NAMALWA (cell line): ENCODE results near the gene CSNK1G1.
"Not testable (repeated sequence)": the region's sequence is repeated elsewhere in the genome, so short reads cannot be mapped to it uniquely, and the experiment has no call there.

Experiments
- DNase-seq: peaks from one replicate; pipeline ENCODE4 v3.0.0-alpha.2; 2015; ENCODE audit warnings: low spot score

The CSNK1G1 gene

DNA sequence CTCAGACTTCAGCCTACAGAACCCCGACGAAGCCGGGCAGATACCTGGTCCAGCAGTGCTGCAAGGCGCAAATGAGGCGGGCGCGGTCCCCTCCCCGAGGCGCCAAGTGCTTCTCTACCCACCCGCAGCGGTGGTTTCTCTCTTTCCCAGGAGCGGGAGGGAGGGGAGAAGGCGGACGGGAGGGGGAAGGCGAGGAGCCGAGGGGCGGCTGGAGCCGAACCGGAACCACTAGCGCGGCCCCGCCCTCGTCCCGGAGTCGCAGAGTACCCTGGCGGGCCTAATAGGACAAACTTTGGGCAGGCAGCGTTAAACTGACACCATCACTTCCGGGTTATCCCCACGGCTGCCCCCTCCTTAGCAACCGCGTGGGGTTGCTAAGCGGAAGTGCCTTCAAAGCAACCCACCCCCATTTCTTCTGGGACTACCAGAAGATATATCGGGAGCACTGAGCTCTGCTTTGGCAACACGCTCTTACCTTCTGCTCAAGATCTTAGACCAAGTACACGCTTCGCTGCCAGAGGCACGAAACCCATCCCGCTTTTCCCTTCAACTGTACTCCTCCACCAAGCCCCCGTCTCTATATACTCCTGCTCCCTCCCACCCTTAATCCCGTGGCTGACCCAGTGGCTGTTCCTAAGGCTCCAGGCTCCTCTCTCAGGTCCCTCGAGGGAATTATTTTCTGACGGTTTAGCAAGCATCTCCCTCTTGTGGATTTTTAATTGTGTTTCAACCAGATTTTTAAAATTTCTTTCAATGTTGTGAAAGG, at the start of gene CSNK1G1:
Gene CSNK1G1 (minus strand): TSS at position 230 of the 766 bp plus-strand sequence. CDS start 55,674 bp downstream, outside the sequence.
- DNase-seq = peak; percentile 98

DNA sequence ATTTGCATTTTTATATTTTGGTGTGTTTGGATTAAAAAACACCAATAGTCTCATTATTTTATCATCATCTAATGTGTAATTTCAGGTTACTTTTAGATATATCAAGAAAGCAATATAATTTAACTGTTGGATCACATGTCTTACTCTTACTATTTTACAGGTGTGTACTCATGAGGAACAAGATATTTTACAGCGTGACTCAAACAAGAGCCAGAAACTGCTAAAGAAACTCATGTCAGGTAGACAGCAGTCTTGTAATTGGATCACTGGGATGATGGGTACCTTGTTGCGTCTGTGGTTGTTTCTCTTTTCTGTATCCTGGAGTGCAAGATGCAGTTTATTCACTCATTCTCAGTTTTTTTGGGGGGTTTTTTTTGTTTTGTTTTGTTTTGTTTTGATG, 44.6 kb upstream of the CSNK1G1 start:
- no peak for DNase-seq

DNA sequence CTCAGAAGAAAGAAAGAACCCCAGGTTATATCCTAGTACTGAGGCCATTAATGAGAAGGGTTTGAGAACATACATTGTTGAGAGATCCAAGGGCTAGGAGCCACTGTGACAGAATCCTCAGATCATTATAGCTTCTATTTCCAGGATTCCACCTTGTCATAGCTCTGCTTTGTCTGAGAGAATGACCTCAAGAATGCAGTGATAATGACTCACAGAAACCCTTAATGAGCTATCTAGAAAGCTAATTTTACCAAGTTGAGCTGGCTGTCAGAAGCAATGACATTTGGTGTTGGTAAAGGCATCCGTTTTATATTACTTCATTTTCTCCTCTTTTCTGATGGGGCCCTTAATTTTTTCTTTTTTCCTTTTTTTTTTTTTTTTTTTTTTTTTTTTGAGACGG, 42.6 kb upstream of the CSNK1G1 start:
- DNase-seq = no peak

DNA sequence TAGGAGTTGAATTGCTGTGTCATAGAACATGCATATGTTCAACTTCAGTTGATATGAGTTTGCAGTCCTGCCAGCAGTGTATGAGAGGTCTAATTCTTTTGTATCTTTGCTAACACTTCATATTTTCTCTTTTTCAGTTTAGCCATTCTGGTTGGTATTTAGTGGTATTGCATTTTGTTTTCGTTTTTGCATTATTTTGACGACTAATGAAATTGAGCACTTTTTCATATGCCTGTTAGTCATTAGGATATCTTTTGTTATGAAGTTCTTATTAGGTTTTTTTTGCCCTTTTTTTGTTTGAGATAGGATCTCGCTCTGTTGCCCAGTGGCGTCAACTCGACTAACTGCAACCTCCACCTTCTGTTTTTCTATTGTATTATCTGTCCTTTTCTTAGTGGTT, 40.8 kb upstream of the CSNK1G1 start:
- no peak for DNase-seq

DNA sequence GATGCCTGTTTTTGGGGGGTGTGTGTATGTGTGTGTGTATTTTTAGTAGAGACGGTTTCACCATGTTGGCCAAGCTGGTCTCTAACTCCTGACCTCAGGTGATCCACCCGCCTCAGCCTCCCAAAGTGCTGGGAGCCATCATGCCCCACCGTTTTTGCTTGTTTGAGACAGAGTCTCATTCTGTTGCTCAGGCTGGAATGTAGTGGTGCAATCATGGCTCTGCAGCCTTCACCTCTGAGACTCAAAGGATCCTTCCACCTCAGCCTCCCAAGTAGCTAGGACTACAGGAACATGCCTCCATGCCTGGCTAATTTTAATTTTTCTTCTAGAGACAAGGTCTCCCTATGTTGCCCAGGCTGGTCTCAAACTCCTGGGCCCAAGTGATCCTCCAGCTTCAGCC, 36.5 kb upstream of the CSNK1G1 start:
- not testable (repeated sequence) for DNase-seq

DNA sequence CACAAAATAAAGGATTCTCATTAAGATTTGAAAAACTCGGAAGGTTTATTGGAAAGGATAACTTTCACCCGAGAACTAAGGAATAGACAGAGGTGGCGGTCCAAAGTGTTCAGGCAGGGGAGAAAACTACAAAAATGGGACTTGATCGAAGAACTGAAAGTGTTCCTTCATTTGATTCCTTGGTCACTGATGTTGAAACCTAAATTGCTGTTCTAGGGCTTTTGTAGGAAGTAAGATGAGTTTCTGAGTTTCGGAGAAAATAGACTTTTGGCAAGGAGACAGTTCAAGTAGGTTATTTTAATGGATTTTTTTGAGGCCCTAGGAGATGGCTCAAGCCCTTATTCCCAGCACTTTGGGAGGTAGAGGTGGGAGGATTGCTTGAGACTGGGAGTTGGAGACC, 33.1 kb upstream of the CSNK1G1 start:
- DNase-seq = no peak

DNA sequence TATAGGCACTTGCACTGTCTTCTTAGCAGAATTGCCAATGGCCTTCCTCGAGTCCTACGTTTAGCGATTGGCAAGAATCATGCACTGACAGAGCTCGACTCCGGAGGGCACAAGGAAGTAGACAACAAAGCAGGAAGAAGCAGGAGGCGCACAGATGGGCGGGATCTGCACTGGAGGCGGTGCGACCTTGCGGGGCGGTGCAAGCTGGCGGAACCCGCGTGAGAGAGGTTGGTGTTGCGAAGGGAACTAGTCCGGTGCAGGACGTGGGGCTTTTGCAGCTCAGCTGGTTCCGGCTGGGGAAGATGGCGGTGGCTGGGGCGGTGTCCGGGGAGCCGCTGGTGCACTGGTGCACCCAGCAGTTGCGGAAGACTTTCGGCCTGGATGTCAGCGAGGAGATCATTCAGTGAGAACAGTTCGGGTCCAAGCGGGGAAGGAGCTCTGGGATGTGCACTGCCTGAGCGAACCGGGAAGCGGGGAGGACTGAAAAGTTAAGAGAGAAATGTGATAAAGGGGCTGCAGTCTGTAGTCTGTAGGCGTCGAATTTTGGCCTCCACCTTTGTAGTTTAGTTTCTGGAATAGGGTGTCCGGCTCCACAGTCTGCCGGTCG, 31.7 kb upstream of the CSNK1G1 start, which contains the start of gene TRIP4:
Gene TRIP4 (plus strand): TSS at position 275 of the 607 bp plus-strand sequence. CDS start 28 bp downstream, at position 303.
- DNase-seq = peak; percentile 98

DNA sequence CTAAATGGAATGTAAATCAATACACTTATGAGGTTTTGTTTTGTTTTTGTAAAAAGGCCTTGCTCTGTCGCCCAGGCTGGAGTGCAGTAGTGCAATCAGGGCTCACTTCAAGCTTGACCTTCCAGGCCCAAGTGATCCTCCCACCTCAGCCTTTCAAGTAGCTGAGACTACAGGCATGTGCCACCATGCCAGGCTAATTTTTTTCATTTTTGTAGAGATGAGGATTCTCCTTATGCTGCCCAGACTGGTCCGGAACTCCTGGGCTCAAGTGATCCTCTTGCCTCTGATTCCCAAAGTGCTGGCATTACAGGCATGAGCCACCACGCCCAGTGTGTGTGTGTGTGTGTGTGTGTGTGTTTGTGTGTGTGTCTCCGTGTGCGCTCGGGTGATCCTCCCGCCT, 30.3 kb upstream of the CSNK1G1 start:
- DNase-seq = no peak

DNA sequence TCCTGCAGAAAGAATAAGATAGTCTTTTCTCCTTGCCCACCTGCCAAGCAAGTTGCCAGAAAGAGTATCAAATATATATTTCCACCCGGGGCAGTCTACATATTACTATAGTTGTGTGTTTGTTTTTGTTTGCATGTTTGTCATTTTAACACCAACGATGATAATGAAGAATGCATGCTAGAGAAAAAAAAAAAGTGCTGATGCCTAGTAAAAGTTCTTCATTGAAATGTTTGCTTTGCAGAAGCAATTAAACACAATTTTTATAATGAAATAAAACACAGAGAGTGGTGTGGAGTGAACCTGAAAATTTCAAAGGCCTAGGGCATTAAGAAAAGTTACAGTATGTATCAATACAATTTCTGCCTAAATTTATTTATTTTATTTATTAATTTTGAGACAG, 27.8 kb upstream of the CSNK1G1 start:
- no peak for DNase-seq

DNA sequence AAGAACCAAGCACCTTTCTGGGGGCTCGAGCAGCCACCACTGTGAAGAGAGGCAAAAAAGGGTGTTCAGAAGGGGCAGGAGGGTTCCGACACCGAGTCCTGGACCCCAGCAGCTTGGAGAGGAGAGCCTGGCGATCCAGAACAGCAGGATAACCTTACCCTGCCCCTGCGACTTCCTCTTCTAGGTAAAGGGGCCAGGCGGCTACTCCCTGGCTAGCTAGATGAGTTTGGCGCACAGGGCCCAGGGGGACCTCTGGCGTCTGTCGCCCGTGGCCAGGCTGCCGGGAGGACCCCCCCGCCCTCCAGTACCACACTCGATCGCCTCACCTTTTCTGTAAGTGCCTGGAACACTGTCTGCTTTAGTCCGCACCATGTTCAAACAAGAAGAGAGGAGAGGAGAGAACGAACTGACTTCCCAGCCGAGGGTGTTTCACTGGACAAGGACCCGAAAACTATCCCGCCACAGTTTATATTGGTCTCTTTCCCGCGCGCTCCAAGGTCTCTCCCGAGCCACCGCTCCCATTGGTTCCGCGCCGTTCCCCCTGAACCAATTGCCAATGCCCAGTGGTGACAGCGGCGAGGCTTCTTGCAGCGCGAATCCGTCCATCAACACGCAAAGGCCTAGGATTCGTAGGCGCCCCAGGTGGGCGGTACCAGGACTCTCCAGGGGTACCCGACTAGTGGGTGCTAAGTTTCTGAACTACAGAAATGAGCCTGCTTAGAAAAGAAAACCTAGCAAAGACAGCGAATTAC, 25.2 kb upstream of the CSNK1G1 start, which contains the start of gene PCLAF:
Gene PCLAF (minus strand): TSS at position 442 of the 752 bp plus-strand sequence. CDS start 70 bp downstream, at position 372.
- DNase-seq = peak; percentile 99

DNA sequence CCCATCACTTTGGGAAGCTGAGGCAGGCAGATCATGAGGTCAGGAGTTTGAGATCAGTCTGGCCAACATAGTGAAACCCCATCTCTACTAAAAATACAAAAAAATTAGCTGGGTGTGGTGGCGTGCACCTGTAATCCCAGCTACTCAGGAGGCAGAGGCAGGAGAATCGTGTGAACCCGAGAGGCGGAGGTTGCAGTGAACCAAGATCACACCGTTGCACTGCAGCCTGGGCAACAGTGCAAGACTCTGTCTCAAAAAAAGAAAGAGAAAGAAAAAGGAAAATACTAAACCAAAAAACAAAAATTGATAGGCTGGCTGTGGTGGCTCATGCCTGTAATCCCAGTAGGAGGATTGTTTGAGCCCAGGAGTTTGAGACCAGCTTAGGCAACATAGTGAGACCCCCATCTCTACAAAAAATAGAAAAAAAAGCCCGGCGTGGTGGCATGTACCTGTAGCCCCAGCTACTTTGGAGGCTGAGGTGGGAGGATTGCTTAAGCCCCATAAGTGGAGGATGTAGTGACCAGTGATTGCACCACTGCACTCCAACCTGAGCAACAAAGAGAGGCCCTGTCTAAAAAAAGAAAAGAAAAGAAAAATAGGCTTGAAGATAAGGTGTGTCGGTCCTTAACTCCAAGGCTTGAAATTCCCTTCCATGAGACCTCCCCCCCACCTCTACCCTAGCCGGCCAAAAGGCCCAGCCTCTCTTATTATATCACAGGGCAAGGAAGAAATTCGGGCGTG, 24.3 kb upstream of the CSNK1G1 start:
- DNase-seq = not testable (repeated sequence)

DNA sequence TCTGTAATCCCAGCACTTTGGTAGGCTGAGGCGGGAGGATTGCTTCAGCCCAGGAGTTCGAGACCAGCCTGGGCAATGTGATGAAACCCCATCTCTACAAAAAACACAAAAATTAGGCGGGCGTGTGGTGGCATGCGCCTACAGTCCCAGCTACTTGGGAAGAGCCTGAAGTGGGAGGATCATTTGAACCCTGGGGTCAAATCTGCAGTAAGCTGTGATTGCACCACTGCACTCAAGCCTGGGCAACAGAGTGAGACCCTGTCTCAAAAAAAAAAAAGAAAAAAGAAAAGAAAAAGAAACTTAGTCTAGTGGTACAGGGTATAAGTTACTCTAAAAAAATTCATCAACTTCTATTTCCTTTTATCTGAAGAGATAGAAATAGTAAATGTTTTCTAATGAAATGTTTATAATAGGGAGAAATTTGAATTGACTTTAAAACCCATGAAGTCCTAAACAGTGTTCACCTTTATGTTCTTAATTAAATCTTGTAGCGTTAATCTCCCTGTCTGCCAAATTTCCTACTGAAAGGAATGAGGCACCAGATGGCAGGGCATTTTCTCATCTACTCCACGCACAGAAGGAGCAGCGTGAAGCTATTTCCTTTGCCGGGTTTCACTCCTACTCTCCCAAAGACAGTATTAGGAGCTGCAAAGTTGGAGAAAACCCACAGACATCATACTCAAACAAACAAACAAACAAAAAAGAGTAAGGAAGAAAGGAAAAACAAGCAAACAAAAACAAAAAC, 23.4 kb upstream of the CSNK1G1 start:
- no peak for DNase-seq

DNA sequence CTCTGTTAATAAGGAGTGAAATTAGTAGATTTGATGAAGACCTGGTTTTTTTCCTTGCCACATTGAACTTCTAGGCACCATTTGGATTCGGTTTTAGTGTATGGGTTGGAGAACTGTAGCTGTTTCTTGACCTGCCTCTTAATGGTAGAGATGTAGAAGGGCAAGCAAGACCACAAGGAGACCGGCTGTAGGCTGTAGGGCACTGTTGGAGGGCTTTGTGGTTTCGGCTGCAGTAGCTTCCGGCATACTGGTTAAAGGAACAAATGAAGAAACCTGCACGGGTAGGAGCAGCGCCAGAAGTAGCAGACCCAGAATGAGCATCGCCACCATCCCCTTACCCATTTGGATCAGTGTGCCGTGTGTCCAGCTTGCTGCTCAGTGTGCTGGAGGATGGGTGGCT, 17.4 kb upstream of the CSNK1G1 start:
- DNase-seq = no peak

DNA sequence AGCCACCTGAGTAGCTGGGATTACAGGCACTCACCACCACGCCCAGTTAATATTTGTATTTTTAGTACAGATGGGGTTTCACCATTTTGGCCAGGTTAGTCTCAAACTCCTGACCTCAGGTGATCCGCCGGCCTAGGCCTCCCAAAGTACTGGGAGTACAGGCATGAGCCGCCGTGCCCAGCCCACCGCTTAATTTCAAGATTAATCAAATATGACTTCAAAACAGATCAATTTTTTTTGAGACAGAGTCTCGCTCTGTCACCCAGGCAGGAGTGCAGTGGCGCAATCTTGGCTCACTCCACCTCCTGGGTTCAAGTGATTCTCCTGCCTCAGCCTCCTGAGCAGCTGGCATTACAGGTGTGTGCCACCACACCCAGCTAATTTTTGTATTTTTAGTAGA, 15.4 kb upstream of the CSNK1G1 start:
- not testable (repeated sequence) for DNase-seq

DNA sequence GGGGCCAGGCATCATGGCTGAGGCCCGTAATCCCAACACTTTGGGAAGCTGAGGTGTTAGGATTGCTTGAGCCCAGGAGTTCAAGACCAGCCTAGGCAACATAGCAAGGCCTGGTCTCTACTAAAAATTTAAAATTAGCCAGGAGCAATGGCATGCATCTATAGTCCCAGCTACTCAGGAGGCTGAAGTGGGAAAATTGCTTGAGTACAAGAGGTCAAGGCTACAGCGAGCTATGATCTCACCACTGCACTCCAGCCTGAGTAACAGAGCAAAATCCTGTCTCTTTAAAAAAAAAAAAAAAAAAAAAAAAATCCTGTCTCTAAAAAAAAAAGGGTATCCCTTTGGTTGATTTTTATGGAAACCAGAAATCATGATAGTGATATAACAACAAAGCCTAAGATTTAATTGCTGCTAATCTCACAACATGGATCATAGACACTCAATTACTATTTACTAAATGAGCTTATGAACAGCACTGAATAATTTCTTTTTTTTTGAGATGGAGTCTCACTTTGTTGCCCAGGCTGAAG, 13.2 kb upstream of the CSNK1G1 start:
- DNase-seq = no peak

DNA sequence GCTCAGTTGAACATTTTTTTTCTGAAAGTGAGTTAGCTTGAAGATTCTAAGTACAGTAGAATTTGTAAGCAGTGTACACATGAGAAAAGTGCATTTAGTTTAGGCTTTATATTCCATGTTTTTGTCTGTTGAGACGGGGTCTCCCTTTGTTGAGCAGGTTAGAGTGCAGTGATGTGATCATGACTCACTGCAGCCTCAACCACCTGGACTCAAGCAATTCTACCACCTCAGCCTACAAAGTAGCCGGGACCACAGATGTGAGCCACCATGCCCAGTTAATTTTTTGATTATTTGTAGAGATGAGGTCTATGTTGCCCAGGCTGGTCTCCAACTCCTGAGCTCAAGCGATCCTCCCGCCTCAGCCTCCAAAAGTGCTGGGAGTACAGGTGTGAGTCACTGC, 5.3 kb upstream of the CSNK1G1 start:
- no peak for DNase-seq

DNA sequence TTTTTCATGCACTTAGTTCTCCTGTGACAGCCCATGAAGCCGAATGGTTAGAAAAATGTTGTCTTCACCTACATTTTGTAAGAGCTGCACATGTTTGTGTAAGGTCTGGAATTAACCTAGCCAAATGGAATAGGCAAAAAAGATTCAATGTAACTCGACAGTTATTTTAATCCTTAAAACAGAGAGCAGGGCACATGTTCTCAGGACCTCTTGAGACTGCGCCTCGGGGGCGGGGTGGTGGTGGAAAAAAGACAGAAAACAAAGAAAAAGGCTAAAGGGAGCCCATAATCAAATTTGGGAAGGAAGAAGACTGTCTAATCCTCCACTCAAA, 702 bp upstream of the CSNK1G1 start:
- no peak for DNase-seq

DNA sequence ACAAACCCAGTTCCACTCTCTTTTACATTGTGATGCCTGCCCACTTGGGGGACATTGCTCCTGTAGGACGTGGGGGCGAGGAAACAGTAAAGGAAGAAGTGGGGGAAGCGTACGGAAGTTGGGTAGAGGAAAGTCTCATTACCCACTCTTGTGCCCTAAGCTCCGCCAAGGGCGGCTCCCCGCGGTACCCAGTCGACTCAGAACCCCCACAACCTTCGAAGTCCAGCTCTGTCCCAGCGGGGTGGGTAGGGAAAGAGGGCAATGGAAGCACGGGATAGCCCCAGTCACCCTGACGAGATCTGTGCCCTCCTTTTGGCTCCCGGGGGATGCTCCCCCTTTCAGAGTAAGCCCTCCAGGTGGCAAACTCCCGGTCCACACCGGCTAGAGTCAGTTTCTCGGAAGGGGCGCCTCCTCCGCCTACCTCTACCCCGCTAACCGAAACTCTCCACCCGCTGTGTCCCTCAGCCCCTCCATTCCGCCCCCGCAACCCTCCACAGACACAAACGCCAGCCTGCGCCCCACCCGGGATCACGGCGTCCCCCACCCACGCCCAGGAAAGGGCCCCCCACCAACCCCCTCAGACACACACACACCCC, 527 bp downstream of the CSNK1G1 start:
- DNase-seq = peak; percentile 51

DNA sequence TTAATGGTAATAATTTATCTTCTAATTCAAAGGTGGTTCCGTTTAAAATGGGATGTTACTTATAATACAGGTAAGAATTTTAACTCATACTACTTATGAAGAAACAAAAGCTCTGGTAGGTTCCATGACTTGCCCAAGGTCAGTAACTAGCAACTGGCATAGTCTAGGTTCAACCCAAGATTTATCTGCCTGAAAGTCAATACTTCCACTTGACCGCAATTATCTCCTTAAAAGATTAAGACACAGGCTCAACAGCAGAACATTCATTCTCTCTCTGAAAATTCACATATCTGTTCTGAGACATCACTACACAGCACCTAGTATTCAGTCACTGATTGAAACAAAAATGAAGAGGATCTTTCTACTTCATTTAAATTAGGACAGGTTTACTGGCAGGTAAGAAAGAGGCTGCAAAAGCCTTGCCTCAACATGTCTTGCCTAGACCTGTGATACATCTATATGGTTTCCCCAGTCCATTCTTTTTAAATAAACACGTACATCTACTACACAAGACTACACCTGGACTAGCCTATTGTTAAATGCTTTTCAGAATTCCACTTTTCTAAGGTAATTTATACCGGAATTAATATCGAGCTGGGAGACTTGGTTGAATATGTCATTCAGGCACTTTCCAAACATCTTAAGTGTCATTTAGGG, 1.2 kb downstream of the CSNK1G1 start:
- DNase-seq = peak; percentile 17

DNA sequence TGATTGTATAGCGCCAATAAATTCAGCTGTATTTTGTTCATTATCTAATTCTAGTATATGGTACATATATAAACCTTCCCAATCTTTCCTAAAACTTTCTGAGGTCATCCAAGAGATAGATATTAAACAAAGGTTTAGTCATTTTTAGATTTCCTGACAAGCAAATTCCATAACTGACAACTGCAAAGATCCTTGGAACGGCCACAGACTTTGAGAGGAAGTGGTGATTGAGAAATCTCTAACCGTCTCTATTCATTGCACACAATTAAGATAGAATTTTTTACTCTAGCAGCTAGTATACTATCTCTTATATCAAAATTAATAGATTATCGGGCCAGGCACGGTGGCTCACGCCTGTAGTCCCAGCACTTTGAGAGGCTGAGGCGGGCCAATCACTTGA, 4.7 kb downstream of the CSNK1G1 start:
- DNase-seq = no peak
